WI38 (cell line): ENCODE measurements around the gene PCDHA1.

ENCODE experiments used
- H3K4me3 ChIP-seq: 2 replicates; pipeline ENCODE4 v1.5.1; 2011; ENCODE audit warnings: low read depth, mild to moderate bottlenecking, control low read depth, low read length
- CTCF ChIP-seq: IDR thresholded peaks from 2 replicates; pipeline ENCODE4 v1.5.1; 2012; ENCODE audit warnings: low read depth, mild to moderate bottlenecking, control low read depth, low read length

PCDHA1 gene

GRCh38 chr5:140925806-140926442 is 140.0 kb downstream of the PCDHA1 start, which contains the start of gene PCDHAC1:
TSS of gene PCDHAC1 (plus strand) at chr5:140926299. CDS start at chr5:140926893, 594 bp downstream.
- TF ChIP-seq CTCF, result no peak
- H3K4me3 ChIP-seq, result peak within 1 kb of the TSS; percentile 17; the same call in 1 of the 2 replicates

- TF ChIP-seq CTCF, result no peak
- H3K4me3 ChIP-seq, result peak overlapping the region; percentile 17; the same call in 1 of the 2 replicates
Observed at GRCh38 chr5:140926443-140927227, 140.7 kb downstream of the PCDHA1 start.

- TF ChIP-seq CTCF, result no peak
- no peak overlapping the region for H3K4me3 ChIP-seq
Observed at GRCh38 chr5:140927228-140927573, 141.3 kb downstream of the PCDHA1 start.

- TF ChIP-seq CTCF, result no peak
Observed at GRCh38 chr5:140934964-140935606, 149.1 kb downstream of the PCDHA1 start.

GRCh38 chr5:140946578-140946977 is 160.6 kb downstream of the PCDHA1 start:
- no peak overlapping the region for H3K4me3 ChIP-seq
- TF ChIP-seq CTCF, result no peak

More at GRCh38 chr5:140934964-140935606, 149.1 kb downstream of the PCDHA1 start:
- H3K4me3 ChIP-seq, result no peak overlapping the region

- no peak for TF ChIP-seq CTCF
- no peak overlapping the region for H3K4me3 ChIP-seq
Observed at GRCh38 chr5:140951636-140952035, 165.7 kb downstream of the PCDHA1 start.

GRCh38 chr5:140953234-140953633 is 167.3 kb downstream of the PCDHA1 start:
- TF ChIP-seq CTCF, result no peak
- no peak overlapping the region for H3K4me3 ChIP-seq
